GM19239 (cell line): ENCODE results near the gene PSMD6.

Source experiments
- DNase-seq: peaks from one replicate; pipeline ENCODE4 v3.0.0; 2011; ENCODE audit warnings: low spot score; ENCODE audit not compliant: insufficient read length
- FAIRE-seq: peaks from 2 replicates; lab custom pipeline; 2011; peaks lifted over from hg19 to GRCh38; lab: Jason Lieb, UNC

Gene PSMD6

DNA sequence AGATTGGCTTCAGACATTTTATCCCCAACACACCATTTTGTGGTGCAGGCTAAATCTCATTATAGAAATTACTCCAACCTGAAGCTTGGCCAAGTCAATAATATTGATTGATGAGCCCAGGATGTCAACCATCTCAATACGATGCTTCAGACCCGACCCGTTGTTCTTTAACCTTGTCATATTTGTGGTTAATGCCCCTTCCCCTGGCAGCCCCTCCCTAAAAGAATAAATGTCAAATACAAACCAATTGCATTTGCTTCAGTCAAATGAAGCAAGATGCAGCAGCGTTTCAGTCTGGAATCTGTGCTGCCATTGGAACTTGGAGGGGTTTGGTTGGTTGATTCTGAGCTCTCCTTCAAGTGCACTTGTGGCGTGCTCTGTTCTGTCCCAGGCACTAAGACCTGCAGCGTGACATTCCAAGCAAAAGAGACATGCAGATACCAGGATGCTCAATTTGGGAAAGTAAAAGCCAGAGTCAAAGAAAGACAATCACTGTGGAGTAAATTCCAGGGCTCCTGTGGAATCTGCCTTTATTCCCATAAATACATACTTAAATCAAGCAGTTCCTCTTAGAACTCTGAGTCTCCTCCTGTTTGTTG lies 23.8 kb upstream of the PSMD6 start:
- DNase-seq (no peak), FAIRE-seq (no peak)

DNA sequence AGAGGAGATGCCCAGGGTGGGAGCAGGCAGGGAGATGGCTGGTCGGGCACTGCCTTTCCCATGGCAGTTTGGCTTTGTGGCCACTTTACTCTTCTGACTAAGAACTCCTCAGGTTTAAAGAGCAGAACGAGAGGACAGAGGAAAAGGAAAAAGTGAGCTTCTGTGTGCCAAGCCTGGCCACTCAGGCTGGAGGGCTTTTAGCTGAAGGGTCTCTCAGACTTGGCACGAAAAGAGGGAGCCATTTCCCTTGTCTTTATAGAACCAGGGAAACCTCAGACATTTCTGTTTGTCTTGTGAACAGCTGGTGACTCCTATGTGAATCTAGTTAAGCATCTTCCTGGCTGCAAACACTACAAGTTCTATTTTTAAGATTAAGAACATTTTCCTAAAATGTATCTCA lies 23.3 kb upstream of the PSMD6 start:
- DNase-seq, result no peak
- no peak for FAIRE-seq

DNA sequence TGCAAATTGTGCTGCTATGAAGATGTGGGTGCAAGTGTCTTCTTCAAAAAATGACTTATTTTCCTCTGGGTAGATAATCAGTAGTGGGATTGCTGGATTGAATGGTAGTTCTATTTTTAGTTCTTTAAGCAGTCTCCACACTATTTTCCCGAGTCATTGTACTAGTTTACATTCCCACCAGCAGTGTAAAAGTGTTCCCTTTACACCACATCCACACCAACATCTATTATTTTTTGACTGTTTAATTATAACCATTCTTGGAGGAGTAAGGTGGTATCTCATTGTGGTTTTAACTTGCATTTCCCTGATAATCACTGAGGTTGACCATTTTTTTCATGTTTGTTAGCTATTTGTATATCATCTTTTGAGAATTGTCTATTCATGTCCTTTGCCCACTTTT lies 19.7 kb upstream of the PSMD6 start:
- DNase-seq, result no peak

DNA sequence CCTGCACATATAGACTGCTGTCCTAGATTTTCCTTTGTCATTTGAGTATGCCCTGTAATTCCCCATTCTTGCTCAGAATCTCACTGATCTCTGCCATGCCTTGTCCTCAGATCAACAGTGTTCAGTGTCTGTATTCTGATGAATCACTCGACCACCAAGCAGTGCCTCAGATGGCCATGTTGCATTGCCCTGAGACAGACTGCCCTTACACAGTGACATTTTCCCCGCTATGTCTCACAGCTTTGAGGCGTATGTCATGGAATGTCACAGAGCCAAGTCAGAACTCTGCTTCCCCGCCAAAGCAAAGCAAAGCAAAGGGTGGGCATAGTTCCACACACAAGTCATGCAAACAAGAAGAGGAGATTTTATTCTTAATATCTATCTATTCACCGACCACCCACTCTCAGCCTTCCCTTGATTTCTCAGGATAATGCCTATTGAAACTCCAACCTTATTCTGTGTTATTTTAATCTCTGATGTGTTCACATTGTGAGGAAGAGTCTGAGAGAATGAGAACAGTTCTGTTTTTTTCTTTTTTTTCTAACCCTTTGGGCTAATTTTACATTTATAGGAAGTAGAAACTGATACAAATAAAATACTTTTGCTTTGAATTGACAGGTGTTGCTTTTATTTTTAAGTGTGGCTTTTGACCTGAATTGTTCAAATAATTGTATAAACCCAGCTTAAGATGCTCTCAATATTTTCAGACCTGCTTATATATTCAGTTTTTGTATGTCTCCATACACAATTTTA lies 16.9 kb upstream of the PSMD6 start:
- FAIRE-seq (no peak), DNase-seq (no peak)

More for the DNA sequence above, 19.7 kb upstream of the PSMD6 start:
- no peak for FAIRE-seq

DNA sequence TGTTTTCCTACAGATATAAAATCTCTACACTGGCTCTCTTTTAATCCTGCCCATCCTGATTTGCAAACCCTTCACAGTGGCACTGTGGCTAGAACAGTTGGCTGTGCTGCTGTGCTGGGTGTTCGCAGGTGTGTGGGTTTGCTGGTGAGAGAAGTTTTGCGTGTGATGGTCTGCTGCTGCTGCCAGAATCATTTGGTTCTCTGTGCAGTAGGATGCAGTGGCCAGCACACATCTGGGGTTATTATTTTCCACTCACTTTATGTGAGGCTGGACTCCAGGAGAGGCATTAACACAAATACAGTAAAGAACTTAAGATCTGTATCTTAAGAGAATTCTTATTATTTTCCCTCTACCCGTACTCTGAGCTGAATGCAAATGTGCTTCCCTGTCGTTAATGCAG lies 16.0 kb upstream of the PSMD6 start:
- FAIRE-seq (no peak), DNase-seq (no peak)

DNA sequence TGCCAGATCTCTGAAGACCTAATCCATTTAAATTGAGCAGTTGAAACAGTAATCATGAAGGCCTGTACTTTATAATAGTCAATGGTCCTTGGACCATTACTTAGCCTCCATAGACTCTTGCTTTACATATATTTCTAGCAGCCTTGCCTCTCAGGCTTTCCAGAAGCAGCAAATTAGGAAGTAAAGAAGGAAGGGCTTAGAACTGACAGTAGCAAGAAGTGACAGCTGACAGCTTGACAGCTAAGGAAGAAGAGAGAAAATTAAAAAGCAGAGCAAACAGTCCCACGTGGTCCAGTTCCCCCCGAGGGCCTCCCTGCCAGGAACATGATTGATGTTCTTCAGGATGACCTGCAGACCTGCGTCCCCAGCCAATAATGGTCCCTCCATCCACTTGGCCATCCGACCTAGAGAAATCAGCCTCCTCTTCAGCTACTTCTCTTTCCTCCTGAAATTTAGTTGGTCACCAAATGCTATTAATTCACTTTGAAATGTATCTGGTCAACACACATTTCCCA lies 15.0 kb upstream of the PSMD6 start:
- no peak for FAIRE-seq
- no peak for DNase-seq

DNA sequence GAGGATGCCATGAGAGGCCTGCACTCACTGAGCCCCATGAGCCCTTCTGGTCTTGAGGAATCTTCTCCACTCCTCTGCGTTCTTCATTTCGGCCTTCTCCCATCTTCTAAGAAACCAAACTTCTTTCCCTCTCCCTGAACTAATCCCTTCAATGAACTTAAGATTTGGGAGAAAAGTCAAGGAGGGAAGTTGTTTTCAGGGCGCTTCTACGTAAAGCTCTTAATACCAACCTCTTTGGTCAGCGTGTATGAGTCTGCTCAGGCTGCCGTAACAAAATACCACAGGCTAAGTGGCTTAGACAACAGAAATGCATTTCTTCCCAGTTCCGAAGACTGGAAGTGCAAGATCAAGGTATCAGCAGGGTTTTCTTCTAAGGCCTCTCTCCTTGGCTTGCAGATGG lies 13.8 kb upstream of the PSMD6 start:
- no peak for FAIRE-seq
- no peak for DNase-seq

DNA sequence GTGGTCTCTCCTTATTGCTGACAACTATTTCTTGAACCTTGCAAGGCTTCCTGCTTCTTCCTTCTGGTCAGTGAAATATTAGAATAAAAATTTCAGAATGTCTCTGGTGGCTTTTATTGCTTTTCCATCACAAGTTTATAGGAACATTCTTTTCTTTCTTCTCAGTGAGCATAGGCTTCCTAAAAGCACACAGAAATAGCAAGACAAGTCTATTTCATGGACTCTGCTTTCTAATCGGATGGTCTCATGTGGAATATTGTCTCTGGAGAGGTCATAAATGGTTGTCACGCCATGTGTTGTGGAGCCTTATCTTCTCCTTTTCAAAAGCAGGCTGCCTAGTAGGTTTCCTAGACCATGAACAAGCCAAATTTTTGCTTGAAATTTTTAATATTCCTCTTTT lies 9.8 kb upstream of the PSMD6 start:
- DNase-seq (no peak), FAIRE-seq (no peak)

DNA sequence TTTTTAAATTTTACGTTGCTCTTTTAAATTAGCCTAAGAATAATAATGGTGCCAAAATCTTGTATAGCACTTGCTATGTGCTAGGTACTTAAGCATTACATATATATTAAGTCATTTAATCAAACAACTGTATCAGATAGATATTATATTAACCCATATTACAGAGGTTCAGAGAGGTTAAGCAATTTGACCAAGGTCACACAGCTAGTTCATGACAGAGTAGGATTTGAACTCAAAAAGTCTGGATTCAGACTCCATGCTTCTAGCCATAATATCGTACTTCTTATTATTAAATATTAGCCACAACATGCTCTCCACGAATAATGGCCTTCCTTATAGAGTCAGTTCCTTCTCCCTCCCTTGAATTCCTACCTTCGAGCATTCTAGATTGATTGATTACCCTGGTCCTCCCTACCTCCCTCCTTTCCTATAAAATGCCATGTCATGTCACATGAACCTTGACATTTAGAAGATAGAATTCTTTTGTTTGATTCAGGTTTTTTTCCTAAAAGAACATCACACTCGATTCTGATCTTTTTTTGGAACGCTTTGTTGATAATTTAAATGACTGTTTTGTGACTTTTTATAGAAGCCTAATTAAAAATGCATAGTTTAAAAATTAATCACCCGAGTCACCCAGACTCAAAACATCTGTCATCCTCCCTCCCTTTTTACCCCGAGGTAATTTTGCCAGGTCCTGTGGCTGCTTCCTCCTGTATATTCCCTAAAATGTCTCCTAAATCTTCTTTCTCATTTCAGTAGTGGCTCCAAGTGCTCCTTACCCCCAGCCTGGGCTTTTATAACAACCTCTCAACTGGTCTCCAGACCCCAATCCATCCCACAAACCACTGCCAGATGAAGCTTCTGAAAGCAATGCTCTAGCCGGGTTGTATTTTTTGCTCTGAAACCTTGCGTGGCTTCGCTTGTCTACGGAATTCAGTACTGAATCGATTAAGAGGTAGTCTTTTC lies 8.5 kb upstream of the PSMD6 start:
- FAIRE-seq, result no peak
- DNase-seq, result no peak

DNA sequence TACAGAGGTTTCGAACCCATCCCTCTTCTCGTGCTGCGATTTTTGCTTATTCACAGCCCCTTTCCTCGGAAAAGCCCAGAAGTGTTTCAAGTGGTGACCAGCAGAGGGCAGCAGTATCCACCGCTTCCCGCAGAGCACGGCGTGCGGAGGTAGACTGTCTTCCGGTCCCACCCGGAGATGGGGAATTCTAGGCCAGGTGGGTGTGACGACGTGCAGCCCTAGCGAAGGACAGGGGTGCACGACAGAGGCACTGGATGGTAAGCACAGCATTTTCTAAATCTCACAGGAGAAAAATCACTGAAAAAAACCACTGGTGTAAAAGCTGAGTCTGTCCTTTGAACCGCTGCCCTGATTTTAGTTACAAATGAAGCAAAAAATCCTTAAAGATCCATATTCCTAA lies 7.4 kb upstream of the PSMD6 start:
- peak; percentile 96 for FAIRE-seq
- DNase-seq, result peak; percentile 50

DNA sequence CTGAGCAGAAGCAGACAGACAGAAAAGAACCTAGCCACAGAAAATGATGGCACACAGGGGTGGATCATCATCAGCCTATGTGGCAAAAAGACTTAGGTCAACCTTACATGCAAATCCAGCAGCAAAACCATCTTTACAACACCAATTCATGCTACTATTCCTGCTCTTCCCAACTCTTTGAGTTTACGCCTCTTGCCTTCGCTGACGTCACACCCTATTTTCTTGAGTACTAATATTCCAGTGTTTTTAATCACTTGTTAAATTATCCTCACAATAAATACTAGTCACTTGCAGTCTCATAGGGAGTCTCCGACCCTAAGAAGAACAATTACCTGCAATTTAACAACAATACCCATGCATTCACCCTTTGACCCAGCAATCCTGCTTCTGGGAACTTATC lies 6.0 kb upstream of the PSMD6 start:
- FAIRE-seq, result no peak
- DNase-seq, result no peak

DNA sequence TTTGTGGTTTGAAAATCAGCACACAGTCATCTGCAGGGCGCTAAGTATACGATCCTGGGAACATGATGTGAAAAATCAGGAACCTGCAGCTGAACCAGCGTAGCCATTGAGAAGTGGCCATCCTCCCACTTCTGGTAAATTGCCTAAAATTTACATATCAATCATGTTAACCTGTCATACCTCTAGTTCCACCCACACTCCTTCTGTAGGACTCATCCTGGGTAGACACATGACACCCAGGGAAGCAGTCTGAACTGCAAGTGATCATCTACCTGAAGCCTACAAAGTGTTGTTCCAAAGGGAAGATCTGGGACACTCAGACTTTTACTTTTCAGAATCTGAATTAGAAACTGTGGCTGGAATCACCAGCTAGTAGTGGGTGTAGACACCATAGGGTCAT lies 5.5 kb upstream of the PSMD6 start:
- FAIRE-seq (no peak), DNase-seq (no peak)

DNA sequence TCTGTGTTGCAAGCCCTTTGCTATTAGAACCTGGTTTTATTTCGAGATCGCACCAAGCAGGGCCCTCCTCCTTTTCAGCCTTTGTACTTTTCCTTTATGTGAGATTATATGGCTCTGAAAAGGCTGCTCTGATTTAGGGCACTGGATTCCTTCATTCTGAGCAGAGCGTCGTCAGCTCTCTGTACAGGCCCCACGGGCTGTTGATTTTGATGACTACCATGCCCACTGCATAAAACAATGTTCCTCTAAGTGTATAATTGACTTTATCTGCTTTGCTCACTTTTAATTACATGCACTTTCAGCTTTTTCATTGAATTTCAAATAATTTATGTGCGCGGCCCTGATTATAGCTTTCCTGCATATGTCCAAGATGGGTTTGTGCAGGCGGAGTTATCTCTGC lies 4.4 kb upstream of the PSMD6 start:
- no peak for FAIRE-seq
- no peak for DNase-seq

DNA sequence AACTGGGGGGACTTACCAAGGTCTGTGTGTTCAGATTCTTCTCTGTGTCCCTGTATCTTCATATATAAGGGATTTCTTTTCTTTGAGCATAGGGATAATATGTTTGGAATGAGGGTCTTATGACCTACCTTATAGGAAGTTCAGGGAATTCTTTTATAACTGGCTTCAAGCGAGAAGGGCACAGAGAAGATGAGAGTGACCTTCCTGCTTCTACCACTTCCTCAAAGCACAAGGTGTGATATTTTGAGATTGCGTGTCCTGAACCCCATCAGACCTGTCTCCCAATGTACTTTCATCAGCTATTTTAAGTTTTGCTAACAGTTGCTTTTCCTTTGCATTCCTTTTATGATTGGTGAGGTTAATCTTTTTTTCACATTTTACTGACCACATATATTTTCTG lies 3.1 kb upstream of the PSMD6 start:
- no peak for FAIRE-seq
- DNase-seq, result no peak

DNA sequence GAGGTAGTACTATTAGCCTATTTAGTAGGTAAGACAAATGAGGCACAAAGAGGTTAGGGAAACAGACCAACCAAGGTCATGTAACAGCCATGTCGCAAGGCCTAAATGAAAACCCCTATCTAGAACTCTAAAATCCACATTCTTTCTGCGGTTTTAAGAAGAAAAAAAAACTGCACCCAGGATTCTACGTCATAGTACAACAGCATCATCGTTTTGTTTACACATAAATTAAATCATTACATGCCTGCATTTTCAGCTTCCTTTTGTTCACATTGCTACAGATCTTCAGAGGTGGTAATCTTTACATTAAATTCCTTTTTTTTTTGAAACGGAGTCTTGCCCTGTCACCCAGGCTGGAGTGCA lies 548 bp upstream of the PSMD6 start:
- DNase-seq, result no peak
- FAIRE-seq, result no peak

DNA sequence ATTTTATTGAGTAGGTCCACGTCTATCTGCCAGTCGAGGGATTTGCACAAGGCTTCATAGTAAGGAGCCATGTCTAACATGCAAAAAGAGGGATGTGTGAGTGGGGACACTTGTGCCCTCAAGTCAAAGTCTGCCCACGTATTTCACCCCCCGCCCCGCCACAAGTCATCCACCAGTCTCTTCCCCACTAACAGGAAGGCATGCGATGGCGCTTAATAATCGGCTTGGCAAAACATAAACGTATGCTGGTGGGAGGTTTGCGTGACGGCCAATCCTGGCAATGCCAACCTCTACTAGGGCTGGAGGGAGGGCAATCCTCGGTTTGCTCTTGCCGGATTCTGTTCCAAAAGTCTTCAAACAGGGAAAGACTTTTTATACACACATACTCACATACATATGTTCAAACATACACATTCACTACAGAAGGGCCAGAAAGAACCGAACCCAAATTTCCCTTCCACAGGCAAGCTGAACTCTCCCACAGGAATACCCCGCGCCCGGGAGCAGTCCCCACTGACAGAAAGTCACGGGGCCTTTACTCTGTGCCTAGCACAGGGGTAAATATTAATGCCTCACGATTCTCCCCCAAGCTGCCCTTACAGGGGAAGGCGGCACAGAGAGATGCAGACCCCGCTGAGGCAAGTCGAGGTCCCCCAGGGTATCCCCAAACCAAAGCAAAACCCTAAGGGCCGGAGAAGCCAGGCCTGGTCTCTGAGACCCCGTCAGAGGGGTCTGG lies 675 bp downstream of the PSMD6 start:
- FAIRE-seq, result no peak

DNA sequence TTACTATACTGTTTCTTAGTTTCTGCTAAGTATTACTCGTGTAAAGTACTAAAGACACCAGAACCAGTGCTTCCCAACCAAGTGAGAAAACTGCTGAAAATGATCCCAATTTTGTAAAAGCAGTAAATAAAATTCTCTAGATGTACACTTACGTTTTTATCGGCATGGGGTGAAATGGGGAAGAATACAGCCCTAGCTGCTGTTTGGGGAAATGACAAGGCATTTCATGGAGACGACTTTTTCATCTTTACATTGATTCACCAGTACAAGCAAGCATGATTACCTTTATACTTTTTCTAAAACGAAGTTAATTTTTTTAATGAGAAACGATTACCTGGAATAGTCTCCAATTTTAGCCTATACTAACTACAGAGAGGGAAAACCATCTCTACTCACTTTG lies 1.4 kb downstream of the PSMD6 start:
- FAIRE-seq (no peak), DNase-seq (no peak)

More for the DNA sequence above, 675 bp downstream of the PSMD6 start:
- no peak for DNase-seq

DNA sequence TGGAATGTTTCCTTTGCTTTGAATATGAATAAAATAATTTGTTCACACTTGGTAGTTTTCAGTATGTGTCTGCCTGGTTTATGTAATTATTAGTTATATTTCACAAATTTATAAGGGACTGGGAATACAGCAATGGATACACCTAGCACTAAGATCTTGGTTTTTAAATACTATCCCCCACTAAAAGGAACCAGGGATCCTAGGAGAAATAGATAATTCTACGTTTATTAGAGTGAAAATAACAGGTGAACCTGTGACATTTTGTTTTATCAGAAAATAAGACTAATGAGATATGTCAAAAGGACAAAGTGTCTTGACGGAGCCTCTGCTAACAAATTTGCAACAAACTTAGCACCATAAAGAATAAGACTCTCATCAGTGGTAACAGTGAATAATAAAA lies 3.4 kb downstream of the PSMD6 start:
- FAIRE-seq (no peak), DNase-seq (no peak)

DNA sequence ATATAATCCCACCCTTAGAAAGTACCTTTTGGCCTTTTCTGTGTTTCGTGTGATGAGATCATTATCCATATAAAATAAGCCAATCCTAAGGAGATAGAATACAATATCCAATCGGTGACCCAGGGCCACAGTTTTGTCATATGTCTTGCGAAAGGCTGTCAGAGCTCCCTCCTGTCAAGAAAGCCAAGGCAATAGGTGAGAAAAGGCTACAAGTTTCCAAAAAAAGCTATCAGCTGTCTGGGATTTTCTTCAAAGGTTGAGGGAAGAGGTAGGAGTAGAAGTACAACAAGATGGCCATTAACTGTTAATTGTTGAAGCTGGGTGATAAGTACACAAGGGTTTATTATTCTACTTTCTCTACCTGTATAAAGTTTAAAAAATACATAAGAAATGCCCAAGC lies 4.0 kb downstream of the PSMD6 start:
- FAIRE-seq (no peak), DNase-seq (no peak)

DNA sequence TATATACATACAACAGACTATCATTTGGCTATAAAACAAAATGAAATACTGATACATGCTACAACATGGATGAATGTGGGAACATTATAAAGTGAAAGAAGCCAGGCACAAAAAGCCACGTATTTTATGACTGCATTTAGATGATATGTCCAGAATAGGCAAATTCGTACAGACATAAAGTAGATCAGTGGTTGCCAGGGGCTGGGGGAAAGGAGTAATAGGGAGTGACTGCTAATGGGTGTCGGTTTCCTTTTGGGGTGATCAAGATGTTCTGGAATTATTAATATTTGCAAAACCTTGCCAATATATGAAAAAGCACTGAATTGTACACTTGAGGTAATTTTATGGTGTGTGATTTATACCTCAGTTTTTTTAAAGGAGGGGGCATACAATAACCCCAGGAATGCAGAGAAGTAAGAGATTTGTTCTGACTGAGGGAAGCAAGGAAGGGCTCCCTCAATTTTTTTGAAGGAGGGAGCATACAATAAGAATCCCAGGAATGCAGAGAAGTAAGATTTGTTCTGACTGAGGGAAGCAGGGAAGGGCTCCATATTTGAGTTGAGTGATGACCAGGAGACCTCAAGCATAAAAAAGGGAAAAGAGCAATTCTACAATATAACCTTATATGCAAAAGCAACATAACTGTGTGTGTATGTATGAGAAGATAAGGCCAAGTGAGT lies 6.2 kb downstream of the PSMD6 start:
- no peak for DNase-seq
- no peak for FAIRE-seq
